ENCODE results near the gene USP5.
"Not testable (repeated sequence)": the region's sequence is repeated elsewhere in the genome, so short reads cannot be mapped to it uniquely, and the experiment has no call there.

The USP5 gene

GRCh38 chr12:6887460-6887859, 35.5 kb downstream of the USP5 start:
- no peak for DNase-seq (ENCODE audit: low read depth in 2 of 2)

DNA sequence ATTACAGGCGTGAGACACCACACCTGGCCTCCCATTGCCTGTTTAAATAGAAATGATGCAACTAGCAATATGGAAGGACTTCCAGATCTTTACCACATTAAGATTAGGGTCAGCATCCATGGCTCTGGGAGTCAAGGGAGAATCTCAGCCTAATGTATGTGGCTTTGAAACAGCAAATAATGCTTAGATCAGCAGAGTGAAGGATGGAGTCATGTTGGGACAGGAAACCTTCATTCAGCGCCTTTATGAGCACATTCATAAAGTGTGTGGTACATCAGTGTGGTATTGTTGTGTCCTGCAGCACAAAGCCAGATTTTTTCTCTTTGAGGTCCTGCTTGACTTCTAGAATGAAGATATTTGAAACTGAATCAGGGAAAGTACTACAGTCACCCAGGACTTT, 36.4 kb downstream of the USP5 start:
- no peak for DNase-seq (ENCODE audit: low read depth in 2 of 2)

GRCh38 chr12:6888794-6889193, 36.8 kb downstream of the USP5 start:
- DNase-seq (ENCODE audit: low read depth in 2 of 2): not testable (repeated sequence)

DNA sequence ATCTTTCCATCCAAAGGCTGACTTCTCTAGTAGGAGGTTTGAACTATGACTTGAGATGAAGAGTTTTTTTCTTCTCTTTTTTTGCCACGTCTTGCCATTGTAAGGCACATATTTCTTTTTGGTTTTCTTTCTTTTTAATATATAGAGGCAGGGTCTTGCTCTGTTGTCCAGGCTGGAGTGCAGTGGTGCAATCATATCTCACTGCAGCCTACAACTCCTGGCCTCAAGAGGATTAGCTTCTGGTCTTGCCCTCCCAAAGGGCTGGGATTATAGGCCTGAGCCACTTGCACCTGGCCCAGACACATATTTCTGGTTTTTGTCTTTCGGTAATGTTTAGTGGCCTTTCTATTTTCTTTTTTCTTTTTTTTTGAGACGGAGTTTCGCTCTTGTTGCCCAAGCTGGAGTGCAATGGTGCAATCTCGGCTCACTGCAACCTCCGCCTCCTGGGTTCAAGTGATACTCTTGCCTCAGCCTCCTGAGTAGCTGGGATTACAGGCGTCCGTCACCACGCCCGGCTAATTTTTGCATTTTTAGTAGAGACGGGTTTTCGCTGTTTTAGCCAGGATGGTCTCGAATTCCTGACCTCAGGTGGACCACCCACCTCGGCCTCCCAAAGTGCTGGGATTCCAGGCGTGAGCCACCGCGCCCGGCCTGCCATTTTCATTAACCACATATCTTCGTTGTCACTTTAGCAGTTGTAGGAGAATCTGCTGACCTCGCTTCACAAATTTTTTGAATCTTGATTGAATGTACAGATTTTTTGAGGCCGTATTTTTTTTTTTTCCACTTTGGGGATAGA, 38.0 kb downstream of the USP5 start:
- not testable (repeated sequence) for DNase-seq (ENCODE audit: low read depth in 2 of 2)

GRCh38 chr12:6890789-6891645, 39.1 kb downstream of the USP5 start:
- peak; percentile 96 to 98 for DNase-seq (ENCODE audit: low read depth in 2 of 2)

GRCh38 chr12:6891646-6892001, 39.7 kb downstream of the USP5 start:
- no peak for DNase-seq (ENCODE audit: low read depth in 2 of 2)

DNA sequence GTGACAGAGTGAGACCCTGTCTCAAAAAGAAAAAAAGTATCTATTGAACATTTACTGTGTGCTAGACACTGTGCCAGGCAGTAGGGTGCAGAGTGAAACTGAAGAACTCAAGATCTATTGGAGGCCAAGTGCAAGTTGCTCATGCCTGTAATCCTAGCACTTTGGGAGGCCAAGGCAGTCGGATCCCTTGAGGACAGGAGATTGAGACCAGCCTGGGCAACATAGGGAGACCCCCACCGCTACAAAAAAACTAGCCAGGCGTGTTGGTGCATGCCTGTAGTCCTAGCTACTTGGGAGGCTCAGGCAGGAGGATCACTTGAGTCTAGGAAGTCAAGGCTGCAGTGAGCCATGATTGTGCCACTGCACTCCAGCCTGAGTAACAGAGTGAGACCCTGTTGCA, 40.7 kb downstream of the USP5 start:
- DNase-seq (ENCODE audit: low read depth in 2 of 2): not testable (repeated sequence)

GRCh38 chr12:6894321-6894720, 42.4 kb downstream of the USP5 start:
- no peak for DNase-seq (ENCODE audit: low read depth in 2 of 2)

DNA sequence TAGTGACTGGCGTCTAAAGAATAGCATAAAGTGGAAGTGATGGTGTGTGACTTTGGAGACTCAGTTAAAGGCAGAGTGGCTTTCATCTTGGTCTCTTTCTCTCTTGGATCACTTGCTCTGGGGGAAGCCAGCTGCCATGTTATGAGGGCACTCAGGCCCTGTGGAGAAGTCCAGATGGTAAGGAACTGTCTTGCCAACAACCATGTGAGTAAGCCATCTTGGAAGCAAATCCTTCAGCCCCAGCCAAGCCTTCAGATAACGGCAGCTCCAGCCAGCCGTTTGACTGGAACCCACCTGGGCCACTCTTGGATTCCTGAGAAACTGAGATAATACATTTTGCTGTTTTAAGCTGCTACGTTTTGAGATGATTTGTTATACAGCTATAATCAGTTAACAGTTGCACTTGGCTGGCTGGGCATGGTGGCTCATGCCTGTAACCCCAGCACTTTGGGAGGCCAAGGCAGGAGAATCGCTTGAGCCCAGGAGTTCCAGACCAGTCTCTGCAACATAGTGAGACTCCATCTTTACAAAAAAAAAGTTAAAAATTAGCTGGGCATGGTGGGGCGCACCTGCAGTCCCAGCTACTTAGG, 45.0 kb downstream of the USP5 start:
- no peak for DNase-seq (ENCODE audit: low read depth in 2 of 2)

DNA sequence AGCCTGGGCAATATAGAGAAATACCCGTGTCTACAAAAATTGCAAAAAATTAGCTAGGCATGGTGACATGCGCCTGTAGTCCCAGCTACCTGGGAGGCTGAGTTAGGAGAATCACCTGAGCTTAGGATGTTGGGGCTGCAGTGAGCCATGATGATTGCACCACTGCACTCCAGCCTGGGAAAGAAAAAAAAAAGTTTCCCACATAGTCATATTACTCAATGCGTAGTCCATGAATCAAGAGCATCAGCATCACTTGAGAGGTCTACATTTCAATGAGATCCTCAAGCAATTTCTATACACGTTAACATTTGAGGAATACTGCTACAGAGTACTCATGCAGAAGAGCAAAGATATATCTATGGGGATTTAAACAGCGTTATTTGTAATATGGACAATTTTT, 47.5 kb downstream of the USP5 start:
- DNase-seq (ENCODE audit: low read depth in 2 of 2): no peak

DNA sequence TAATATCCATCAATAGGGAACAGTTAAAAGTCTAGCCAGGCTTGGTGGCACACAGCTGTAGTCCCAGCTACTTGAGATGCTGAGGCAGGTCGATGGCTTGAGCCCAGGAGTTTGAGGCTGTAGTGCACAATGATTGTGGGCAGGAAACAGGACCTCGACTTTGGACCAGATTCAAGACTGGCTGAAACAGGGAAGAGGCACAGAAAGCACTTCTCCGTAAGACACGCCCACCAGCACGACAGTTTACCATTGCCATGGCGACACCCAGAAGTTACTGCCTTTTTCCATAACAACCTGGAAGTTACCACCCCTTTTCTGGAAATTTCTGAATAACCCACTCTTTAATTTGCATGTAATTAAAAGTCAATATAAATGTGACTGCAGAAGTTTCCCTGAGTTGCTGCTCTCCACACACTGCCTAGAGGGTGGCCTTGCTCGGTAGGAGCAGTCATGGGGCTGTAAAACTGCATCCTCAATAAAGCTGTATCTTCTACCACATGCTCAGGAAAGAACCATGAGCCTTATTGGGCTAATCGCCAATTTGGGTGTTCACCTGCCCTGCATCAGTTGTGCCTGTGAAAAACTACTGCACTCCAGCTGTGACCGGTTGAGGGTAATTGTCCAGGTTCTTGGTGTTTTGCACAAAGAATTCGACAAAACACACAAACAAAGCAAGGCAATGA, 48.0 kb downstream of the USP5 start:
- DNase-seq (ENCODE audit: low read depth in 2 of 2): no peak

- no peak for DNase-seq (ENCODE audit: low read depth in 2 of 2)
These were observed 50.5 kb downstream of the USP5 start for GRCh38 chr12:6902448-6902847.

GRCh38 chr12:6903722-6904121, 51.8 kb downstream of the USP5 start:
- no peak for DNase-seq (ENCODE audit: low read depth in 2 of 2)

DNA sequence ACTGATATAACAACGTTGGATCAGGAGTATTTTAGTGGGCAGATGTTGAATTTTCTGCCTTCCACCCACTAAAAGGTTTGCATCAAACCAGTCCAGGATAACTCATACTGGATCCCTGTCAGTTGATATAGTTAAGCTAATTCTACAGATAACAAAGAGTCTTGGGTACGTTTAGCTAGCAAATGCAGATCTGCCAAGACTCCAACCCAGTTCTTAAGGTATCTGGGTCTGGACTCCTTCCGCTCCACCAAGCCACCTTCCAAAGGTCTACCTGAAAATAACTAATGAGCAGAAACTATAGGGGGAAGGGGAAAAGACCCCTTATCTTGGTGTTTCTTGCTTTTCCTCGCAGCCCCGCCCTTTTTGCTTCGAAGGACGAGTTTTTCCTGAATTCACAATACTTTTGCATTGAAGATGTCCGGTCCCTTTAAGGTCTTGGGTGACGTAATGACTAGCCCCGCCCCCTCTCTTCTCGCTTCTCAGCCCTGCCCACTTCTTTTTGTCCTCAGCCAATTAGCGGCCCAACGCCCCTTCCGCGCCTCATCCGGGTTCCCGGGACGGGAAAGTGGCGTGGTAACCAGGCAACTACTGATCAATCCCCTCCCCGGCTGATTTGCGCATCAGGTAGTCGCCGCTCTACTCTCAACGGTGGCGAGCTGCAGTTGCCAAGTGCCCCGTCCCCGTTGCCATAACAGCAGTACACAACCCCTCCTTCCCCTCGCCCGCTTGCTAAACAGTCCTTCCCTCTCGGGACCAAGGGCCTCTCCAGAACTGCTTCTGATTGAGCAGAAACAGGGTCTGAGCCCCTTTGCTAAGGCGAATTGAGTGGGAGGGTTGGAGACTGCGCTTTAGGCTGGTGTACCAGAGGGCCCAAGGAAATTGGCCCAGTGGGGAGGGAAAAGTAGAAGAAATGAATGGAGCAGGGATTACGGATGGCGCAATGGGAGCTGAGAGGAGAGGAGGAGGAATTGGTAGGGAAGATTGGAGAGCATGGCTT, 52.6 kb downstream of the USP5 start, which contains the start of gene LRRC23:
Gene LRRC23, plus strand, starts transcription at position 543 of the 997 bp plus-strand sequence. CDS start 812 bp downstream, outside the sequence.
- DNase-seq (ENCODE audit: low read depth in 2 of 2): peak; percentile 95 to 99

- no peak for DNase-seq (ENCODE audit: low read depth in 2 of 2)
These were observed 53.6 kb downstream of the USP5 start for GRCh38 chr12:6905414-6906040.

DNA sequence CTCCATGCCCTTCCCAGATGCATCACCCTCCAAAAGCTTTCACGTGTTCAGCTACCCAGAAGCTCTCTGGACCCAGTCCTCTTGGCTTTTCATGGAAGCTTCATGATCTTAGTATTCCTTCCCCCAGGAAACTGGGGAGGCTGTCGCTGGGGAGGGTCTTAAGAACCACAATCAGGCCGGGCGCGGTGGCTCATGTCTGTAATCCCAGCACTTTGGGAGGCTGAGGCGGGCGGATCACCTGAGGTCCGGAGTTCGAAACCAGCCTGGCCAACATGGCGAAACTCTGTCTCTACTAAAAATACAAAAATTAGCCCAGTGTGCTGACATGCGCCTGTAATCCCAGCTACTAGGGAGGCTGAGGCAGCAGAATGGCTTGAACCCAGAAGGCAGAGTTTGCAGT, 56.2 kb downstream of the USP5 start:
- DNase-seq (ENCODE audit: low read depth in 2 of 2): not testable (repeated sequence)

DNA sequence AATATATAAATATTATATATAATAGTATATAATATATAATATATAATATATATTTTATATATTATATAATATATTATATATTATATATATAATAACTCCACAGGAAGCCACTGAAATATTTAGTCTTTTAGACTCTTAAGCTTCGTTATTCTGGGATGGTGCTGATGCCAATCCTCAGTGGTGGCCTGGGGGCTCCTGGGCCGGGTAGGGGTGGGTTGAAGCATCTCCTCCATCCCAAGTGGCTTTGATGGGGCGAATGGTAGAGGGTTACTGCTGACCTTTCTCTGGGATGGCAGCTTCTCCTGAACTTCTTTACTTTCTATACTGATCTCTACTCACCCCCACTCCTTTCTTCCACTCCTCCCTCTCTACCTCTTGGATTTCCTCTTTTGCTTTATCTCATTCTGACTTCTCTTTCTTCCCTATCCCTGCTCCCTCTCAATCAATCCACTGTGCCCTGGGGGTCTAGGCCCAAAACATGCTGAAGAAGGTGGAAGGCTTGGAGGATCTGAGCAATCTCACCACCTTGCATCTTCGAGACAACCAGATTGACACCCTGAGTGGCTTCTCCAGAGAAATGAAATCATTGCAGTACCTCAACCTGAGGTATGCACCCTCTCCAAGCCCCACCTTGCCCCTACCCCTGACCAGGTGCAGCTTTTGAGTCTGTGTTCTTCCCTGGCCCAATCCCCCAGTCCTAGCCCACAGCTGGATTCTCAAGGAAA, 57.6 kb downstream of the USP5 start:
- DNase-seq (ENCODE audit: low read depth in 2 of 2): no peak

DNA sequence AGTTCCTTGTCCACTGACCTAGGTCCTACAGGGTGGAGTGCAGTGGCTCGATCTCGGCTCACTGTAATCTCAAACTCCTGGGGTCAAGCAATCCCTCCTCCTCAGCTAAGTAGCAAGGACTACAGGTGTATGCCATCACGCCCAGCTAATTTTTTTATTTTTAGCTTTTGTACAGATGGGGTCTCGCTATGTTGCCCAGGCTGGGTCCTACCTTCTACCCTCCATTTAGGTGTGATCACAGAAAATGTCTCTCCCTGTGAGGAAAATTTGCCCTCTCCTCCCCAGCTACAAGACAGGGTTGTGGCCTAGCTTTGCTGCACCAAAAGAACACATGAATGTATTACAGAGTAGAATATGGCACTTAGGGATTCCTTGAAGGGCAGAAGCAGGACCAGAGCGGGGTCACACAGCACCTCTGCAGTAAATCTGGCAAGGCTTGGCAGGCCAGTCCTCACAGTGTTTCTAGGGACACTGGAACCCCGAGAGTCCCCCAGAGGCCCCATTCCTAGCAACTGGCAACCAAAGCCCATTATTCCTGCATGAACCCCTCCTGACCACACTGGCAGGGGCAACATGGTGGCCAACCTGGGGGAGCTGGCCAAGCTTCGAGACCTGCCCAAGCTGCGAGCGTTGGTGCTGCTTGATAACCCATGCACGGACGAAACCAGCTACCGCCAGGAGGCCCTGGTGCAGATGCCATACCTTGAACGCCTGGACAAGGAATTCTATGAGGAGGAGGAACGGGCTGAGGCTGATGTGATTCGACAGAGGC, 60.4 kb downstream of the USP5 start:
- DNase-seq (ENCODE audit: low read depth in 2 of 2): no peak

All from stimulated activated CD4-positive, alpha-beta T cell treated with anti-CD3 and anti-CD28 coated beads, Interleukin-12 subunit alpha, Interleukin-12 subunit beta, amount 100 ng/mL, for 24 hours (primary cell).